Activated T-helper 17 cell treated with anti-CD3 and anti-CD28 coated beads, Interleukin-2, amount 50 U/mL, for 72 hours (primary cell): ENCODE measurements around the gene WASF2. TPM values are rescaled to one million over a fixed set of nuclear protein-coding genes. Genes with fewer than 3 reads are reported as not detected.
"Not testable (repeated sequence)": the region's sequence is repeated elsewhere in the genome, so short reads cannot be mapped to it uniquely, and the experiment has no call there.

ENCODE experiments used
- ATAC-seq: fragments of 150-1000 bp; cut with Tn5 transposase; replicated peaks from 2 replicates; pipeline ENCODE4 v1.10.0; 2021; ENCODE audit warnings: mild to moderate bottlenecking, moderate library complexity
- H3K27ac Mint-ChIP-seq: one replicate; pipeline ENCODE4 v1.8.0; 2022; ENCODE audit warnings: mixed read lengths
- H3K27me3 Mint-ChIP-seq: one replicate; pipeline ENCODE4 v1.8.0; 2022; ENCODE audit warnings: mixed read lengths
- H3K36me3 Mint-ChIP-seq: one replicate; pipeline ENCODE4 v1.8.0; 2022; ENCODE audit warnings: low read depth, mild to moderate bottlenecking, mixed read lengths
- H3K4me1 Mint-ChIP-seq: one replicate; pipeline ENCODE4 v1.8.0; 2022; ENCODE audit warnings: mixed read lengths
- H3K4me3 Mint-ChIP-seq: one replicate; pipeline ENCODE4 v1.8.0; 2022; ENCODE audit warnings: mild to moderate bottlenecking, mixed read lengths
- H3K9me3 Mint-ChIP-seq: one replicate; pipeline ENCODE4 v1.8.0; 2022; ENCODE audit warnings: mixed read lengths
- total RNA-seq, 2 donors: library from RNA; stranded (reverse); gene quantifications; one replicate each; pipeline ENCODE4 v1.2.3, GENCODE V29; 2022

The WASF2 gene
- total RNA-seq, 2 donors from 2014 or later: 85.7 to 125 TPM

GRCh38 chr1:27416387-27417111 lies 73.4 kb downstream of the WASF2 start:
- Mint-ChIP-seq H3K4me1 (peaks cover 16% of the 10 kb centered on the region), H3K9me3 (no peaks in the 10 kb centered on the region), H3K36me3 (peaks cover 79% of the 10 kb centered on the region), H3K4me3 (no peak overlapping the region), H3K27ac (peak overlapping the region; percentile 65), H3K27me3 (no peaks in the 10 kb centered on the region)
- ATAC-seq: peak; percentile 59

GRCh38 chr1:27414091-27414490 lies 75.9 kb downstream of the WASF2 start:
- peak overlapping the region; percentile 11 for H3K27ac Mint-ChIP-seq
- no peaks in the 10 kb centered on the region for H3K9me3 Mint-ChIP-seq
- no peak overlapping the region for H3K4me3 Mint-ChIP-seq
- no peaks in the 10 kb centered on the region for H3K27me3 Mint-ChIP-seq
- peaks cover 16% of the 10 kb centered on the region for H3K4me1 Mint-ChIP-seq
- ATAC-seq: no peak
- H3K36me3 Mint-ChIP-seq: peaks cover 97% of the 10 kb centered on the region

GRCh38 chr1:27413004-27413403 lies 77.0 kb downstream of the WASF2 start:
- Mint-ChIP-seq H3K27ac (no peak overlapping the region), H3K4me3 (no peak overlapping the region), H3K36me3 (peaks cover 97% of the 10 kb centered on the region), H3K27me3 (no peaks in the 10 kb centered on the region), H3K9me3 (no peaks in the 10 kb centered on the region), H3K4me1 (peaks cover 6% of the 10 kb centered on the region)
- ATAC-seq: no peak

GRCh38 chr1:27412502-27412901 lies 77.5 kb downstream of the WASF2 start:
- H3K9me3 Mint-ChIP-seq: no peaks in the 10 kb centered on the region

GRCh38 chr1:27410709-27411108 lies 79.3 kb downstream of the WASF2 start:
- Mint-ChIP-seq H3K27me3 (no peaks in the 10 kb centered on the region), H3K36me3 (peaks cover 93% of the 10 kb centered on the region), H3K27ac (no peak overlapping the region), H3K4me1 (no peaks in the 10 kb centered on the region), H3K4me3 (no peak overlapping the region), H3K9me3 (no peaks in the 10 kb centered on the region)
- ATAC-seq: no peak

More at GRCh38 chr1:27412502-27412901, 77.5 kb downstream of the WASF2 start:
- H3K4me1 Mint-ChIP-seq: peaks cover 5% of the 10 kb centered on the region
- peaks cover 97% of the 10 kb centered on the region for H3K36me3 Mint-ChIP-seq
- ATAC-seq: no peak
- no peaks in the 10 kb centered on the region for H3K27me3 Mint-ChIP-seq
- H3K27ac Mint-ChIP-seq: no peak overlapping the region
- no peak overlapping the region for H3K4me3 Mint-ChIP-seq

- Mint-ChIP-seq H3K4me1 (no peaks in the 10 kb centered on the region), H3K36me3 (peaks cover 83% of the 10 kb centered on the region), H3K27me3 (no peaks in the 10 kb centered on the region), H3K27ac (no peak overlapping the region), H3K9me3 (no peaks in the 10 kb centered on the region), H3K4me3 (no peak overlapping the region)
- ATAC-seq: no peak
Measured at GRCh38 chr1:27409669-27410068, 80.3 kb downstream of the WASF2 start.

GRCh38 chr1:27408151-27408550 lies 81.8 kb downstream of the WASF2 start:
- no peaks in the 10 kb centered on the region for H3K9me3 Mint-ChIP-seq
- H3K4me1 Mint-ChIP-seq: no peaks in the 10 kb centered on the region
- H3K4me3 Mint-ChIP-seq: no peak overlapping the region
- no peaks in the 10 kb centered on the region for H3K27me3 Mint-ChIP-seq
- peaks cover 68% of the 10 kb centered on the region for H3K36me3 Mint-ChIP-seq
- peak overlapping the region; percentile 58 for H3K27ac Mint-ChIP-seq
- no peak for ATAC-seq

- not testable (repeated sequence) for H3K9me3 Mint-ChIP-seq, ATAC-seq, H3K27me3 Mint-ChIP-seq, H3K4me1 Mint-ChIP-seq, H3K4me3 Mint-ChIP-seq, H3K27ac Mint-ChIP-seq
- peaks cover 55% of the 10 kb centered on the region for H3K36me3 Mint-ChIP-seq
Measured at GRCh38 chr1:27406791-27407190, 83.2 kb downstream of the WASF2 start.

GRCh38 chr1:27406362-27406680 lies 83.6 kb downstream of the WASF2 start:
- Mint-ChIP-seq H3K27ac (peak overlapping the region; percentile 65), H3K27me3 (no peaks in the 10 kb centered on the region), H3K4me1 (no peaks in the 10 kb centered on the region), H3K36me3 (peaks cover 53% of the 10 kb centered on the region), H3K4me3 (no peak overlapping the region), H3K9me3 (no peaks in the 10 kb centered on the region)
- ATAC-seq: no peak

- H3K27ac Mint-ChIP-seq: peak overlapping the region; percentile 65
- H3K9me3 Mint-ChIP-seq, H3K4me1 Mint-ChIP-seq, ATAC-seq, H3K4me3 Mint-ChIP-seq, H3K27me3 Mint-ChIP-seq: not testable (repeated sequence)
- H3K36me3 Mint-ChIP-seq: peaks cover 47% of the 10 kb centered on the region
Measured at GRCh38 chr1:27405598-27406361, 84.2 kb downstream of the WASF2 start.

- Mint-ChIP-seq H3K27ac (no peak overlapping the region), H3K27me3 (no peaks in the 10 kb centered on the region), H3K9me3 (no peaks in the 10 kb centered on the region), H3K36me3 (peaks cover 40% of the 10 kb centered on the region), H3K4me1 (no peaks in the 10 kb centered on the region), H3K4me3 (no peak overlapping the region)
- ATAC-seq: no peak
Measured at GRCh38 chr1:27405074-27405473, 84.9 kb downstream of the WASF2 start.

- Mint-ChIP-seq H3K4me3 (no peak overlapping the region), H3K27me3 (no peaks in the 10 kb centered on the region), H3K27ac (peak overlapping the region; percentile 57), H3K36me3 (peaks cover 29% of the 10 kb centered on the region), H3K4me1 (no peaks in the 10 kb centered on the region), H3K9me3 (no peaks in the 10 kb centered on the region)
- ATAC-seq: no peak
Measured at GRCh38 chr1:27403931-27404330, 86.0 kb downstream of the WASF2 start.

- ATAC-seq: peak; percentile 29
- Mint-ChIP-seq H3K4me1 (no peaks in the 10 kb centered on the region), H3K4me3 (no peak overlapping the region), H3K36me3 (peaks cover 21% of the 10 kb centered on the region), H3K27me3 (no peaks in the 10 kb centered on the region), H3K27ac (peak overlapping the region; percentile 41), H3K9me3 (no peaks in the 10 kb centered on the region)
Measured at GRCh38 chr1:27403065-27403726, 86.8 kb downstream of the WASF2 start.

- no peaks in the 10 kb centered on the region for H3K27me3 Mint-ChIP-seq
- H3K4me3 Mint-ChIP-seq: no peak overlapping the region
- ATAC-seq: peak; percentile 20
- peaks cover 13% of the 10 kb centered on the region for H3K36me3 Mint-ChIP-seq
- H3K9me3 Mint-ChIP-seq: no peaks in the 10 kb centered on the region
- H3K27ac Mint-ChIP-seq: peak overlapping the region; percentile 41
- no peaks in the 10 kb centered on the region for H3K4me1 Mint-ChIP-seq
Measured at GRCh38 chr1:27402349-27402754, 87.6 kb downstream of the WASF2 start.

GRCh38 chr1:27400963-27401341 lies 89.0 kb downstream of the WASF2 start:
- Mint-ChIP-seq H3K9me3 (no peaks in the 10 kb centered on the region), H3K4me3 (no peak overlapping the region), H3K36me3 (no peaks in the 10 kb centered on the region), H3K27ac (no peak overlapping the region), H3K27me3 (no peaks in the 10 kb centered on the region), H3K4me1 (no peaks in the 10 kb centered on the region)
- ATAC-seq: no peak
